Astrocyte of the cerebellum (primary cell): ENCODE results near the gene AMPD3.

Source experiments
- DNase-seq: peaks from one replicate; pipeline ENCODE4 v3.0.0-alpha.2; 2011; ENCODE audit warnings: low read depth
- H3K4me3 ChIP-seq: 2 replicates; pipeline ENCODE4 v1.5.1; 2011; ENCODE audit warnings: mild to moderate bottlenecking, low read depth, low read length, moderate library complexity
- in situ Hi-C: cut with HindIII; loops from 2 replicates; pipeline ENCODE4 v1.10.0; 2017; ENCODE audit warnings: low sequenced_read_pairs
- TF ChIP-seq, protein P1 (sequence below): IDR thresholded peaks from 2 replicates; pipeline ENCODE4 v1.5.1; 2012; ENCODE audit warnings: low read length, low read depth, moderate library complexity, mild to moderate bottlenecking; ENCODE audit errors: missing control alignments

Gene AMPD3

DNA sequence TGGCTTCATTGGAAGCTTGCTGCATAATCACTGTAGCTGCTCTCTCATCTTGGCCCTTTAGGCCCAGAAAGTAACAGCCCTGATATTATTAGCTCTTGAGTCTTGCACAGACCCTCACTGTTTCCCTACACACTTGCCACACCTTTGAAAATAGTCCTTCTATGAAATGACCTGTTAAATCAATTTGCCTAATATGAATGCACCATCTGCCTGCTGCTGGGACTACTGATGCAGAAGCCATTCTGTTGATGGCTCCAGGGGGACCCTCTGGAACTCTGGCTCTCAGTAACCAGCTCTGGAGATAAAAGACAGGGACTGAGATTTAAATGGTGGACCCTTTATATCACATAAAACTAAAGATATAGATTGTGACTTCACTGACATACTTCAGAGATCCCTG lies 14.7 kb upstream of the AMPD3 start:
- in situ Hi-C loops, result no loop called here
- TF ChIP-seq, protein P1, sequence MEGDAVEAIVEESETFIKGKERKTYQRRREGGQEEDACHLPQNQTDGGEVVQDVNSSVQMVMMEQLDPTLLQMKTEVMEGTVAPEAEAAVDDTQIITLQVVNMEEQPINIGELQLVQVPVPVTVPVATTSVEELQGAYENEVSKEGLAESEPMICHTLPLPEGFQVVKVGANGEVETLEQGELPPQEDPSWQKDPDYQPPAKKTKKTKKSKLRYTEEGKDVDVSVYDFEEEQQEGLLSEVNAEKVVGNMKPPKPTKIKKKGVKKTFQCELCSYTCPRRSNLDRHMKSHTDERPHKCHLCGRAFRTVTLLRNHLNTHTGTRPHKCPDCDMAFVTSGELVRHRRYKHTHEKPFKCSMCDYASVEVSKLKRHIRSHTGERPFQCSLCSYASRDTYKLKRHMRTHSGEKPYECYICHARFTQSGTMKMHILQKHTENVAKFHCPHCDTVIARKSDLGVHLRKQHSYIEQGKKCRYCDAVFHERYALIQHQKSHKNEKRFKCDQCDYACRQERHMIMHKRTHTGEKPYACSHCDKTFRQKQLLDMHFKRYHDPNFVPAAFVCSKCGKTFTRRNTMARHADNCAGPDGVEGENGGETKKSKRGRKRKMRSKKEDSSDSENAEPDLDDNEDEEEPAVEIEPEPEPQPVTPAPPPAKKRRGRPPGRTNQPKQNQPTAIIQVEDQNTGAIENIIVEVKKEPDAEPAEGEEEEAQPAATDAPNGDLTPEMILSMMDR, result no peak

GRCh38 chr11:10441091-10441490 lies 14.0 kb upstream of the AMPD3 start:
- TF ChIP-seq, protein P1, result no peak
- no peak overlapping the region for H3K4me3 ChIP-seq
- DNase-seq, result no peak
- in situ Hi-C loops, result no loop called here

More for the DNA sequence above, 14.7 kb upstream of the AMPD3 start:
- H3K4me3 ChIP-seq, result no peak overlapping the region
- DNase-seq, result no peak

DNA sequence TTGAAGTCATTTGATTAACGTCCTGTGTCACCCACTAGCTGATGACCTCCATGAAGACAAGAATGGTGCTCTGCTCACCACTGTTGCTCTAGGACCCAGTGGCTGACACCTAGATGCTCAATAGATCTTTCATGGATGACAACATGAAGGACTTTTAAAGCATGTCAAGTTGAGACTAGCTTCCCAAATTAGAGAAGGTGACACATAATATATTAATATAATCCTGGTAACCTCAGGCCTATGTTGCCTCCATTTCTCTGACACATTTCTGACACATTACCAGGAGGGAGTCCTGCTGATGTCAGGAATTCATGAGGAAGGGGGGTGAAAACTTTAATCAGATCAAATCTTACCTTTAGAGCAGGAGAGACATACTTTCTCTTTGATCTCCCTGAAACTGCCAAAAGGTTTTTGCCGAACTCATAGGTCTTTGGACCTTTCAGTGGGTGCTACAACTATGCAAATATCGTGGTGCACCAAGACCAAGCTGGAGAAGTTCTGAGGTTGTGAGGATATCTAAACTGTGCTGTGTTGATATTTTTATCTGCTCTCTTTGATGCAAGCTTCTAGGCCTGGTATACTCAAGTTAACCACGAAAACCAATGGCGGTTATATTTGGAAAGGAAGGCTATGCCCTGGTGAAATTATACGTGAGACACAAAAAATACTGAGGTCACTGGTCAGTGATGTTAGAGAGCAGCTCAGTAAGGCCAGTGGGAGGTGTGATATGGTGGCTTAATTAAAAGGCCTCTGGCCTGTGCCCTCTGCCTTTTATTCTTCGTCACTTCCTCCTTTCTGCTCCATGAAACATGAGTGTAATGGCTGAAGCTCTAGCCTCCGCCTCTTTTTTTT lies 13.2 kb upstream of the AMPD3 start:
- TF ChIP-seq, protein P1, result no peak
- no peak for DNase-seq
- no peak overlapping the region for H3K4me3 ChIP-seq
- in situ Hi-C loops, result no loop called here

DNA sequence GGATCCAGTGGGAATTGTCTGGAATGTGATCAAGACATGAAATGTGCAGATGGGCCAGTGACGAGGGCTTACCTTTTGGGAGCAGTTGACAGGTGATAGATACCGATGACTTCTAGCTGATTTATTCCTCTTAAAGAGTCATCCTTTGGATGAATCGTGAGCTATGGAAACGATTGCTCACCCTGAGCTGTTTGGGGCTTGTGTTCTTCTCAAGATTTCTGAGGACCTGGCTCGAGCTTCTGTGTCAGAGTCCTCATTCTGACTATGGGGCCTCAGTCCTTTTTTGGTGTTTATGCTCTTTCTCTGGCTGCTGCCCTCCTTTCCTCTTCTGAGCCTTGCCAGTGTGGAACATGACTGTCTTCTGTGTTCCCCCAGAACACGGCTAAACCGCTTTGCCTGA lies 11.9 kb upstream of the AMPD3 start:
- H3K4me3 ChIP-seq, result no peak overlapping the region
- in situ Hi-C loops, result no loop called here
- TF ChIP-seq, protein P1, result no peak
- no peak for DNase-seq

DNA sequence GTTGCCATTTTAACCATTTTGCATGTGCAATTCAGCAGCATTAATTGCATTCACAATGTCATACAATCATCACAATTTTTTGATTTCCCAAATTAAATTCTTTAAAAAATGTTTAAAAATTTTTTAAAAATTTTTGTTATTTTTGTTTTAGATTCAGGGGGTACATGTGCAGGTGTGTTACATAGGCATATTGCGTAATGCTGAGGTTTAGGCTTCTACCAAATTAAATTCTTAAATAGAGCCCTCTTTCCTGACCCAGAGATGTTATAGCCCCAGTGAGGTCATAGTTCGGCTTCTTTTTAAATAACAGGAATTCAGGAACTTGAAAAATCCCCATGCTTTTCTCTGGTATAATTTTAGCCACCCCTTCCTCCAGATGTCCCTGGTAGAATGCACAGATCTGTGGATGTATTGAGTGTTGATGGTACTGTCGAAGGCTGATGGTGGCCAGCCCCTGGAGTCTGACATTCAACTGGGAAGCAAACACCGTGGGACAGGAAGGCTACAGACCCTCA lies 11.3 kb upstream of the AMPD3 start:
- H3K4me3 ChIP-seq, result no peak overlapping the region
- TF ChIP-seq, protein P1, result no peak
- DNase-seq, result no peak
- in situ Hi-C loops, result no loop called here

DNA sequence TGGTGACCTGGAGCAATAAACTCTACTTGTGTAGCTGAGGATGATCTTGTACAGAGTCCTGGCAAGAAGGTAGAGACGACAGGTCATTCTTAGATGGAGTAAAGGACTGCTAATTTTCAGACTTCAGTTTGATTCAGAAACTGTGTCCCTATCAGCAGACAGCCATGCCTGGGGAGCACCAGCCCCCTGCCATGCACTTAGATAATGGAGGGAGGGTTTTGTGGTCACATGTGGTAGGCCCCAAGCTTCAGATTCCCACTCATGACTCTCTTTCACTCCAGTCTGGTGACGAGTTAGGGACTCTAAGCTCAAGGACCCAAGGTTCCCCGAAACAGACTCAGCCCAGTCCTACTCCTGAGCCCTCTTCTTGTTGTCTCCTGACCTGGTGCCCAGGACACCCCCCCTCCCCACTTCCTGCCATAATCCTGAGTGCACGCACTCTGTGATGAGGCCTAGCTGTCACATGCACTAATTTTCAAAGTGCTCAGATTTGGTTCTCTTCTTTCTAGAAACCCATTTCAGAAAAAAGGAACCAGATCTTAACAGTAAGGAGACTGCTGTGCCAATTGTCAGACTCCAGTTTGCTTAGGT lies 10.2 kb upstream of the AMPD3 start:
- TF ChIP-seq, protein P1, result no peak
- H3K4me3 ChIP-seq, result no peak overlapping the region
- in situ Hi-C loops, result no loop called here
- DNase-seq, result no peak
